A549 (cell line): Measurements from ENCODE around the gene NGF.

ENCODE experiments used
- CEBPB ChIP-seq, 2 experiments: fragments of >200 bp in 1 of 2; sonication (Bioruptor Twin) in 1 of 2; formaldehyde crosslinking in 1 of 2; IDR thresholded peaks; 2 replicates each; pipeline ENCODE4 v1.6.1; 2012 to 2016
- CHD2 ChIP-seq: fragments of 150-350 bp; IDR thresholded peaks from 2 replicates; pipeline ENCODE4 v1.6.1; 2014; ENCODE audit warnings: low read length; ENCODE audit not compliant: partially characterized antibody
- ESRRA ChIP-seq: fragments of 150-350 bp; IDR thresholded peaks from 2 replicates; pipeline ENCODE4 v1.6.1; 2014; ENCODE audit warnings: mild to moderate bottlenecking, low read length, borderline replicate concordance
- HMGXB4 ChIP-seq: fragments of 250-450 bp; sonication (Bioruptor Pico); IDR thresholded peaks from 2 replicates; pipeline ENCODE4 v1.5.0; 2021; ENCODE audit warnings: mild to moderate bottlenecking, moderate library complexity, borderline replicate concordance
- HOXA7 ChIP-seq: fragments of 250-450 bp; sonication (Bioruptor Pico); IDR thresholded peaks from 2 replicates; pipeline ENCODE4 v1.5.0; 2020; ENCODE audit warnings: mild to moderate bottlenecking, moderate library complexity
- MYC ChIP-seq: IDR thresholded peaks from 2 replicates; pipeline ENCODE4 v1.6.1; 2012; ENCODE audit warnings: mild to moderate bottlenecking, inconsistent platforms, low read length, improper control_type of control experiment, borderline replicate concordance
- POLR2A ChIP-seq: IDR thresholded peaks from 2 replicates; pipeline ENCODE4 v1.6.1; 2012; ENCODE audit warnings: mild to moderate bottlenecking, low read length
- REST ChIP-seq: fragments of 200-600 bp; sonication (generic); IDR thresholded peaks from 2 replicates; pipeline ENCODE4 v1.6.1; 2016; ENCODE audit warnings: antibody characterized with exemption, mild to moderate bottlenecking, moderate library complexity
- RFX5 ChIP-seq: fragments of 450-650 bp; IDR thresholded peaks from 2 replicates; pipeline ENCODE4 v1.7.1; 2014; ENCODE audit warnings: antibody characterized with exemption, mild to moderate bottlenecking, moderate library complexity
- TF ChIP-seq, protein P1 (sequence below): fragments of >200 bp; sonication (Bioruptor Twin); formaldehyde crosslinking; IDR thresholded peaks from 3 replicates; pipeline ENCODE4 v1.5.1; 2016

DNA sequence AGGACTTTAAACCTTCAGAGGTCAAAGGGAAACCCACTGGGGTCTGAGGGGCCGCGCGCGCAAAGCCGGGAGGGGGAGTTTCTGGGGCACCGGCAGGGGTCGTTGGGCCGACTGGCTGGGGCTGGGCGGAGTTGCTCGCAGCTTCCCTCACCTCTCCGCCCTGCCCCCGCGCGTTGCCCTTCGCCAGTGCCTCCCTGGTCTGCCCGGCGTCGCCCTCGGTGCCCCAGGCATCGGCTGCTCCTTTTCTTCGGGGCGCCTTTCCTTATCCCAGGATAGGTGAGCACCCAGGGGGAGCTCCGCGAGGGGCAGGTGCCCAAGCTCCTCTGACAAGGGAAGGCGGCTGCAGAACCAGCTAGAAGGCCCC, 390 bp upstream of the NGF start:
- TF ChIP-seq POLR2A, result no peak
- no peak for TF ChIP-seq REST
- no peak for TF ChIP-seq HMGXB4 (CRISPR knock-in tag)
- TF ChIP-seq, protein P1, sequence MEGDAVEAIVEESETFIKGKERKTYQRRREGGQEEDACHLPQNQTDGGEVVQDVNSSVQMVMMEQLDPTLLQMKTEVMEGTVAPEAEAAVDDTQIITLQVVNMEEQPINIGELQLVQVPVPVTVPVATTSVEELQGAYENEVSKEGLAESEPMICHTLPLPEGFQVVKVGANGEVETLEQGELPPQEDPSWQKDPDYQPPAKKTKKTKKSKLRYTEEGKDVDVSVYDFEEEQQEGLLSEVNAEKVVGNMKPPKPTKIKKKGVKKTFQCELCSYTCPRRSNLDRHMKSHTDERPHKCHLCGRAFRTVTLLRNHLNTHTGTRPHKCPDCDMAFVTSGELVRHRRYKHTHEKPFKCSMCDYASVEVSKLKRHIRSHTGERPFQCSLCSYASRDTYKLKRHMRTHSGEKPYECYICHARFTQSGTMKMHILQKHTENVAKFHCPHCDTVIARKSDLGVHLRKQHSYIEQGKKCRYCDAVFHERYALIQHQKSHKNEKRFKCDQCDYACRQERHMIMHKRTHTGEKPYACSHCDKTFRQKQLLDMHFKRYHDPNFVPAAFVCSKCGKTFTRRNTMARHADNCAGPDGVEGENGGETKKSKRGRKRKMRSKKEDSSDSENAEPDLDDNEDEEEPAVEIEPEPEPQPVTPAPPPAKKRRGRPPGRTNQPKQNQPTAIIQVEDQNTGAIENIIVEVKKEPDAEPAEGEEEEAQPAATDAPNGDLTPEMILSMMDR, result no peak
- TF ChIP-seq RFX5, result no peak
- no peak for TF ChIP-seq CEBPB (IDR thresholded peaks at IDR 0.05)
- TF ChIP-seq ESRRA, result no peak
- TF ChIP-seq HOXA7 (CRISPR knock-in tag), result no peak
- no peak for TF ChIP-seq CHD2
- no peak for TF ChIP-seq MYC
